SU-DHL-6 (cell line): ENCODE results near the gene CYB5A.

ENCODE experiments used
- H2AFZ ChIP-seq: fragments of 200-600 bp; sonication (generic); 2 replicates; pipeline ENCODE4 v1.6.1; 2014; ENCODE audit warnings: low read depth, mild to moderate bottlenecking, moderate library complexity, mixed read lengths, antibody characterized with exemption, low read length; ENCODE audit not compliant: severe bottlenecking
- H3F3A ChIP-seq: fragments of 200-600 bp; shearing (Covaris generic); 2 replicates; pipeline ENCODE4 v1.6.0; 2016; ENCODE audit warnings: antibody characterized with exemption, mild to moderate bottlenecking; ENCODE audit not compliant: insufficient read depth
- H3K27ac ChIP-seq: fragments of 200-600 bp; sonication (generic); 2 replicates; pipeline ENCODE4 v1.5.1; 2016; ENCODE audit warnings: low read depth, mild to moderate bottlenecking, low read length, moderate library complexity, mixed read lengths
- H3K27me3 ChIP-seq: fragments of 200-600 bp; sonication (generic), shearing (Covaris generic); 2 replicates; pipeline ENCODE4 v1.6.0; 2014; ENCODE audit warnings: mild to moderate bottlenecking, low read length
- H3K36me3 ChIP-seq: fragments of 200-600 bp; sonication (generic); 2 replicates; pipeline ENCODE4 v1.6.1; 2014; ENCODE audit warnings: mild to moderate bottlenecking, low read length, mixed read lengths
- H3K4me2 ChIP-seq: fragments of 300-600, 200-600 bp; shearing (Covaris generic), sonication (generic); 2 replicates; pipeline ENCODE4 v1.6.0; 2014; ENCODE audit warnings: low read length, low read depth, mild to moderate bottlenecking; ENCODE audit not compliant: poor library complexity, severe bottlenecking
- H3K4me3 ChIP-seq: fragments of 200-600 bp; sonication (generic); 2 replicates; pipeline ENCODE4 v1.5.1; 2014; ENCODE audit warnings: antibody characterized with exemption, low read length, mild to moderate bottlenecking, mixed read lengths; ENCODE audit not compliant: insufficient read depth, poor library complexity, severe bottlenecking
- H3K79me2 ChIP-seq: fragments of 200-600 bp; sonication (generic); 2 replicates; pipeline ENCODE4 v1.6.1; 2014; ENCODE audit warnings: mild to moderate bottlenecking, low read length, moderate library complexity; ENCODE audit not compliant: insufficient read depth
- H3K9ac ChIP-seq: fragments of 200-600 bp; sonication (generic); 2 replicates; pipeline ENCODE4 v1.7.0; 2014; ENCODE audit warnings: mild to moderate bottlenecking, low read length
- H3K9me2 ChIP-seq: fragments of 200-600 bp; sonication (generic); replicated peaks from 2 replicates; pipeline ENCODE4 v1.6.1; 2014; ENCODE audit warnings: low read length; ENCODE audit not compliant: insufficient read depth
- H3K9me3 ChIP-seq: fragments of 200-600 bp; sonication (generic); 2 replicates; pipeline ENCODE4 v1.6.1; 2014; ENCODE audit warnings: low read length, mixed read lengths; ENCODE audit not compliant: insufficient read depth
- H4K20me1 ChIP-seq: fragments of 200-600 bp; sonication (generic); 2 replicates; pipeline ENCODE4 v1.6.1; 2014; ENCODE audit warnings: low read depth, mild to moderate bottlenecking, antibody characterized with exemption, low read length, moderate library complexity, mixed read lengths
- EZH2phosphoT487 ChIP-seq: fragments of 200-600 bp; sonication (generic), shearing (Covaris generic); conservative IDR thresholded peaks from 2 replicates; pipeline ENCODE4 v1.6.1; 2018; ENCODE audit warnings: mild to moderate bottlenecking, antibody characterized with exemption, low read length, moderate library complexity, mixed read lengths
- TF ChIP-seq, protein P1 (sequence below): fragments of 200-600 bp; sonication (generic); IDR thresholded peaks from one replicate; pipeline ENCODE4 v1.5.1; 2017; ENCODE audit warnings: antibody characterized with exemption, mild to moderate bottlenecking, low read length, moderate library complexity; ENCODE audit not compliant: insufficient read depth, poor library complexity, severe bottlenecking

Gene CYB5A

DNA sequence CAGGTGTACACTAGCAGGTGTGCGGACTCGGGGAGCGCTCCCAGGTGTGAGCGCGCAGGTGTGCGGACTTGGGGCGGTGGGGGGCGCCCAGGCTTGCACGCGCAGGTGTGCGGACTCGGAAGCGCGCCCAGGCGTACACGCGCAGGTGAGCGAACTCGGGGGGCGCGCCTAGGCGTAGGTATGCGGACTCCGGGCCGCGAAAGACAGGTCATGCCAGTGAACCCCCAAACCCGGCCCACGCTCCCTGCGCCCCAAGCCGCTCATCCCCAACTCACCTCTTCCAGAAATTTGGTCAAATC is 342 bp downstream of the CYB5A start:
- Histone ChIP-seq H3K27me3 (no peaks in the 10 kb centered on the region), H3K4me2 (peak overlapping the region; percentile 66), H4K20me1 (no peaks in the 10 kb centered on the region), H3K4me3 (peak overlapping the region; percentile 93), H3F3A (no peaks in the 10 kb centered on the region), H3K27ac (no peak overlapping the region), H3K9me2 (no peaks in the 10 kb centered on the region), H3K79me2 (0 out of 2 replicates have a peak, but pooled peaks cover 8% of the 10 kb centered on the region), H2AFZ (peak overlapping the region; percentile 76), H3K9me3 (peaks cover 7% of the 10 kb centered on the region; the same call in 1 of the 2 replicates), H3K9ac (peak overlapping the region; percentile 66), H3K36me3 (no peaks in the 10 kb centered on the region)
- no peak for TF ChIP-seq EZH2phosphoT487
- TF ChIP-seq, protein P1, sequence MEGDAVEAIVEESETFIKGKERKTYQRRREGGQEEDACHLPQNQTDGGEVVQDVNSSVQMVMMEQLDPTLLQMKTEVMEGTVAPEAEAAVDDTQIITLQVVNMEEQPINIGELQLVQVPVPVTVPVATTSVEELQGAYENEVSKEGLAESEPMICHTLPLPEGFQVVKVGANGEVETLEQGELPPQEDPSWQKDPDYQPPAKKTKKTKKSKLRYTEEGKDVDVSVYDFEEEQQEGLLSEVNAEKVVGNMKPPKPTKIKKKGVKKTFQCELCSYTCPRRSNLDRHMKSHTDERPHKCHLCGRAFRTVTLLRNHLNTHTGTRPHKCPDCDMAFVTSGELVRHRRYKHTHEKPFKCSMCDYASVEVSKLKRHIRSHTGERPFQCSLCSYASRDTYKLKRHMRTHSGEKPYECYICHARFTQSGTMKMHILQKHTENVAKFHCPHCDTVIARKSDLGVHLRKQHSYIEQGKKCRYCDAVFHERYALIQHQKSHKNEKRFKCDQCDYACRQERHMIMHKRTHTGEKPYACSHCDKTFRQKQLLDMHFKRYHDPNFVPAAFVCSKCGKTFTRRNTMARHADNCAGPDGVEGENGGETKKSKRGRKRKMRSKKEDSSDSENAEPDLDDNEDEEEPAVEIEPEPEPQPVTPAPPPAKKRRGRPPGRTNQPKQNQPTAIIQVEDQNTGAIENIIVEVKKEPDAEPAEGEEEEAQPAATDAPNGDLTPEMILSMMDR, result no peak

DNA sequence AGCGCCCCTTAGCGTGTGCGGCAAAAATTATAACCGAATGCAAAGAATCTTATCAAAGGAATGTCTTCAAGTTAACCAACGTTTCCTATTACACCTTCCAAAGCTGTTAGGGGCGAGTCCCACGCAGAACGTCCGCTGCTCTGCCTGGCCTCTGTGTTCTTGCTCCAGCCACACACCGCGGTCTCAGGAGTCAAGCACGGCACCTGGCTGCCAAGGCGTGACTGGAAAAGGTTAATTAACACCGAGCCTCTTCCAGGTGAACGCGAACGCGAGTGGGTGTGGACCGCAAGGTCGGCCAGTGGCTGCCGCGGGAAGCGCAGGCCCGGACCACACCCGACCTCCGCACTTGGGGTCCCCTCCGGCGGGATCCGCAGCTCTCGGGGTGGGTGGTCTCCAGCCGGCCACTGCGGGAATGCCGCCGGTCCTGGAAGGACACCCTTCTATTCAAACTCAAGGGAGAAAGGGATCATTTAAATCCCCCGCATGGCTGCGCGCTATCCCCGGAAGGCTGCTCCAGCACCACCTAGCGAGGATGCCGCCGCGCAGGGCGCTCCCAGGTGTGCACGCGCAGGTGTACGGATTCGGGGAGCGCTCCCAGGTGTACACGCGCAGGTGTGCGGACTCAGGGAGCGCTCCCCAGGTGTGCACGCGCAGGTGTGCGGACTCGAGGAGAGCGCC is 830 bp downstream of the CYB5A start:
- Histone ChIP-seq H3F3A (no peaks in the 10 kb centered on the region), H3K9me3 (peaks cover 7% of the 10 kb centered on the region; the same call in 1 of the 2 replicates), H3K79me2 (0 out of 2 replicates have a peak, but pooled peaks cover 8% of the 10 kb centered on the region), H3K4me3 (peak overlapping the region; percentile 93), H4K20me1 (no peaks in the 10 kb centered on the region), H3K36me3 (no peaks in the 10 kb centered on the region), H3K27me3 (no peaks in the 10 kb centered on the region), H3K9ac (peak overlapping the region; percentile 66), H2AFZ (peak overlapping the region; percentile 76), H3K27ac (no peak overlapping the region), H3K9me2 (no peaks in the 10 kb centered on the region), H3K4me2 (peak overlapping the region; percentile 66)
- no peak for TF ChIP-seq EZH2phosphoT487
- TF ChIP-seq, protein P1, result no peak

DNA sequence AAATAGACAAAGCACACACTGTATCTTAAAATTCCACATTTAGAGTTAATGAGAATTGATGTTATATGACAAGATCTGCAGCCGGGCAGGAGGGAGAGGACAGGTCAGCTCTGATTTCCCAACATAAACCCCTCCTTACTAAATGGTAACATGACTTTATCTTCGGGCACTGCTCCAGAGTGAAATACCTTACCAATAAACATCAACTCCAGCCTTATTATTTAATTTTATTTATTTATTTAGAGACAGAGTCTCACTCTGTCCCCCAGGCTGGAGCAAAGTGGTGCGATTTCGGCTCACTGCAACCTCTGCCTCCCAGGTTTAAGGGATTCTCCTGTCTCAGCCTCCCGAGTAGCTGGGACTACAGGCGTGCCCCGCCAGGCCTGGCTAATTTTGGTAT is 1.7 kb downstream of the CYB5A start:
- peaks cover 7% of the 10 kb centered on the region; the same call in 1 of the 2 replicates for H3K9me3 ChIP-seq
- H3K9ac ChIP-seq, result no peak overlapping the region
- H2AFZ ChIP-seq, result no peak overlapping the region
- no peak overlapping the region for H3K4me3 ChIP-seq
- no peaks in the 10 kb centered on the region for H3K27me3 ChIP-seq
- H3K9me2 ChIP-seq, result no peaks in the 10 kb centered on the region
- no peaks in the 10 kb centered on the region for H4K20me1 ChIP-seq
- TF ChIP-seq EZH2phosphoT487, result no peak
- TF ChIP-seq, protein P1, result no peak
- no peaks in the 10 kb centered on the region for H3F3A ChIP-seq
- 0 out of 2 replicates have a peak, but pooled peaks cover 8% of the 10 kb centered on the region for H3K79me2 ChIP-seq
- H3K36me3 ChIP-seq, result no peaks in the 10 kb centered on the region
- no peak overlapping the region for H3K4me2 ChIP-seq
- H3K27ac ChIP-seq, result no peak overlapping the region
